Activated CD8-positive, alpha-beta memory T cell treated with anti-CD3 and anti-CD28 coated beads, Interleukin-2, amount 10 ng/mL, durations not matched to agents 7 days and 5 days (primary cell): Measurements from ENCODE around the gene TBC1D5. TPM values are rescaled to one million over a fixed set of nuclear protein-coding genes. Genes with fewer than 3 reads are reported as not detected.
"Not testable (repeated sequence)": the region's sequence is repeated elsewhere in the genome, so short reads cannot be mapped to it uniquely, and the experiment has no call there.

Experiments
- ATAC-seq: fragments of 150-1000 bp; cut with Tn5 transposase; one replicate; pipeline ENCODE4 v1.10.0; 2021; ENCODE audit warnings: moderate library complexity
- CTCF ChIA-PET: fragments of 350-600 bp; sonication (Branson Sonifier 250); formaldehyde crosslinking; loops from one replicate; lab custom pipeline; 2021; ENCODE audit warnings: antibody characterized with exemption; lab: Charles Lee
- DNase-seq: peaks from one replicate; pipeline ENCODE4 v3.0.0-alpha.2; 2020
- H3K27ac Mint-ChIP-seq: one replicate; pipeline ENCODE4 v1.8.0; 2021; ENCODE audit warnings: mild to moderate bottlenecking, mixed read lengths
- H3K27me3 Mint-ChIP-seq: one replicate; pipeline ENCODE4 v1.8.0; 2021; ENCODE audit warnings: mixed read lengths
- H3K36me3 Mint-ChIP-seq: one replicate; pipeline ENCODE4 v1.8.0; 2021; ENCODE audit warnings: mild to moderate bottlenecking, mixed read lengths
- H3K4me1 Mint-ChIP-seq: one replicate; pipeline ENCODE4 v1.8.0; 2021; ENCODE audit warnings: mixed read lengths
- H3K4me3 Mint-ChIP-seq: one replicate; pipeline ENCODE4 v1.8.0; 2021; ENCODE audit warnings: mild to moderate bottlenecking, moderate library complexity, mixed read lengths
- H3K9me3 Mint-ChIP-seq: one replicate; pipeline ENCODE4 v1.8.0; 2022; ENCODE audit warnings: low read depth, mixed read lengths
- total RNA-seq, 2 experiments: library from RNA; stranded (reverse); gene quantifications; one replicate each; pipeline ENCODE4 v1.2.3, GENCODE V29; 2021

The TBC1D5 gene
- total RNA-seq, 2 experiments from 2014 or later: 54.3 to 58.9 TPM

GRCh38 chr3:17551895-17552294 lies 190.5 kb downstream of the TBC1D5 start:
- DNase-seq: no peak
- CTCF ChIA-PET: interaction anchor here (1.4 kb wide), 1 partner anchor 289 kb away, joined by 5 read pairs; no protein-coding TSS in a partner anchor
- Mint-ChIP-seq H3K4me1 (peaks cover 3% of the 10 kb centered on the region), H3K27ac (no peak overlapping the region), H3K36me3 (peaks cover 3% of the 10 kb centered on the region), H3K9me3 (no peaks in the 10 kb centered on the region), H3K4me3 (no peak overlapping the region), H3K27me3 (no peaks in the 10 kb centered on the region)
- no peak for ATAC-seq

GRCh38 chr3:17551333-17551732 lies 191.1 kb downstream of the TBC1D5 start:
- CTCF ChIA-PET: interaction anchor here (1.4 kb wide), 1 partner anchor 290 kb away, joined by 5 read pairs; no protein-coding TSS in a partner anchor
- Mint-ChIP-seq H3K4me1 (peaks cover 3% of the 10 kb centered on the region), H3K36me3 (peaks cover 1% of the 10 kb centered on the region), H3K27ac (no peak overlapping the region), H3K27me3 (no peaks in the 10 kb centered on the region), H3K4me3 (no peak overlapping the region), H3K9me3 (no peaks in the 10 kb centered on the region)
- no peak for DNase-seq
- ATAC-seq: no peak

- CTCF ChIA-PET: interaction anchor here (1.4 kb wide), 1 partner anchor 290 kb away, joined by 5 read pairs; no protein-coding TSS in a partner anchor
- H3K36me3 Mint-ChIP-seq: peaks cover under 1% of the 10 kb centered on the region
- H3K27ac Mint-ChIP-seq: no peak overlapping the region
- peaks cover 3% of the 10 kb centered on the region for H3K4me1 Mint-ChIP-seq
- H3K9me3 Mint-ChIP-seq: no peaks in the 10 kb centered on the region
- no peak for DNase-seq
- ATAC-seq: no peak
- H3K27me3 Mint-ChIP-seq: no peaks in the 10 kb centered on the region
- no peak overlapping the region for H3K4me3 Mint-ChIP-seq
Observed at GRCh38 chr3:17550624-17551023, 191.8 kb downstream of the TBC1D5 start.

- Mint-ChIP-seq H3K27ac (no peak overlapping the region), H3K27me3 (no peaks in the 10 kb centered on the region), H3K36me3 (peaks cover 2% of the 10 kb centered on the region), H3K4me1 (no peaks in the 10 kb centered on the region), H3K9me3 (no peaks in the 10 kb centered on the region), H3K4me3 (no peak overlapping the region)
- DNase-seq: no peak
- CTCF ChIA-PET: no interaction called here
- ATAC-seq: no peak
Observed at GRCh38 chr3:17546500-17547255, 195.8 kb downstream of the TBC1D5 start.

- DNase-seq: no peak
- Mint-ChIP-seq H3K4me3 (no peak overlapping the region), H3K9me3 (no peaks in the 10 kb centered on the region), H3K4me1 (no peaks in the 10 kb centered on the region), H3K36me3 (peaks cover 8% of the 10 kb centered on the region), H3K27me3 (no peaks in the 10 kb centered on the region), H3K27ac (no peak overlapping the region)
- CTCF ChIA-PET: no interaction called here
- ATAC-seq: no peak
Observed at GRCh38 chr3:17544632-17545031, 197.8 kb downstream of the TBC1D5 start.

- H3K27me3 Mint-ChIP-seq: no peaks in the 10 kb centered on the region
- H3K27ac Mint-ChIP-seq: no peak overlapping the region
- H3K9me3 Mint-ChIP-seq: peaks cover 2% of the 10 kb centered on the region
- H3K4me3 Mint-ChIP-seq: no peak overlapping the region
- H3K4me1 Mint-ChIP-seq: no peaks in the 10 kb centered on the region
- no peak for ATAC-seq
- no peak for DNase-seq
- CTCF ChIA-PET: no interaction called here
- peaks cover 9% of the 10 kb centered on the region for H3K36me3 Mint-ChIP-seq
Observed at GRCh38 chr3:17542591-17542990, 199.8 kb downstream of the TBC1D5 start.

GRCh38 chr3:17539436-17539835 lies 203.0 kb downstream of the TBC1D5 start:
- CTCF ChIA-PET: no interaction called here
- ATAC-seq (no peak), DNase-seq (no peak)
- no peak overlapping the region for H3K4me3 Mint-ChIP-seq
- H3K36me3 Mint-ChIP-seq: peaks cover 10% of the 10 kb centered on the region
- H3K27me3 Mint-ChIP-seq: no peaks in the 10 kb centered on the region
- H3K27ac Mint-ChIP-seq: no peak overlapping the region
- no peaks in the 10 kb centered on the region for H3K4me1 Mint-ChIP-seq
- peaks cover 2% of the 10 kb centered on the region for H3K9me3 Mint-ChIP-seq

GRCh38 chr3:17535274-17535673 lies 207.2 kb downstream of the TBC1D5 start:
- Mint-ChIP-seq H3K4me1 (no peaks in the 10 kb centered on the region), H3K36me3 (peaks cover 6% of the 10 kb centered on the region), H3K9me3 (peaks cover 2% of the 10 kb centered on the region), H3K4me3 (no peak overlapping the region), H3K27me3 (no peaks in the 10 kb centered on the region), H3K27ac (no peak overlapping the region)
- no peak for DNase-seq
- ATAC-seq: no peak
- CTCF ChIA-PET: no interaction called here

- ATAC-seq, H3K9me3 Mint-ChIP-seq, H3K4me3 Mint-ChIP-seq, H3K36me3 Mint-ChIP-seq, H3K27me3 Mint-ChIP-seq, H3K4me1 Mint-ChIP-seq, DNase-seq, H3K27ac Mint-ChIP-seq: not testable (repeated sequence)
- CTCF ChIA-PET: interaction anchor here (0.9 kb wide), 1 partner anchor 40 kb away, joined by 3 read pairs; no protein-coding TSS in a partner anchor
Observed at GRCh38 chr3:17532446-17532845, 210.0 kb downstream of the TBC1D5 start.

GRCh38 chr3:17529677-17530076 lies 212.8 kb downstream of the TBC1D5 start:
- DNase-seq (no peak), ATAC-seq (no peak)
- Mint-ChIP-seq H3K27me3 (no peaks in the 10 kb centered on the region), H3K4me1 (no peaks in the 10 kb centered on the region), H3K9me3 (no peaks in the 10 kb centered on the region), H3K36me3 (peaks cover 6% of the 10 kb centered on the region), H3K4me3 (no peak overlapping the region), H3K27ac (no peak overlapping the region)
- CTCF ChIA-PET: no interaction called here

GRCh38 chr3:17518189-17519059 lies 224.0 kb downstream of the TBC1D5 start:
- no peak for ATAC-seq
- no peaks in the 10 kb centered on the region for H3K36me3 Mint-ChIP-seq
- H3K4me3 Mint-ChIP-seq: no peak overlapping the region
- DNase-seq: no peak
- H3K9me3 Mint-ChIP-seq: no peaks in the 10 kb centered on the region
- no peak overlapping the region for H3K27ac Mint-ChIP-seq
- CTCF ChIA-PET: no interaction called here
- H3K4me1 Mint-ChIP-seq: peaks cover 2% of the 10 kb centered on the region
- H3K27me3 Mint-ChIP-seq: no peaks in the 10 kb centered on the region

- no peak for ATAC-seq
- no peak overlapping the region for H3K4me3 Mint-ChIP-seq
- no peaks in the 10 kb centered on the region for H3K9me3 Mint-ChIP-seq
- no peak for DNase-seq
- CTCF ChIA-PET: no interaction called here
- H3K27me3 Mint-ChIP-seq: no peaks in the 10 kb centered on the region
- H3K4me1 Mint-ChIP-seq: peaks cover 2% of the 10 kb centered on the region
- no peaks in the 10 kb centered on the region for H3K36me3 Mint-ChIP-seq
- H3K27ac Mint-ChIP-seq: no peak overlapping the region
Observed at GRCh38 chr3:17515445-17516234, 226.8 kb downstream of the TBC1D5 start.

- no peak for ATAC-seq
- H3K4me3 Mint-ChIP-seq: no peak overlapping the region
- no peaks in the 10 kb centered on the region for H3K9me3 Mint-ChIP-seq
- CTCF ChIA-PET: no interaction called here
- no peaks in the 10 kb centered on the region for H3K27me3 Mint-ChIP-seq
- H3K36me3 Mint-ChIP-seq: no peaks in the 10 kb centered on the region
- H3K4me1 Mint-ChIP-seq: peaks cover 2% of the 10 kb centered on the region
- no peak overlapping the region for H3K27ac Mint-ChIP-seq
- no peak for DNase-seq
Observed at GRCh38 chr3:17514597-17514996, 227.8 kb downstream of the TBC1D5 start.
